BJ (cell line): ENCODE data around the gene RIMS1. TPM values are rescaled to one million over a fixed set of nuclear protein-coding genes. Genes with fewer than 3 reads are reported as not detected.
"Not testable (repeated sequence)": the region's sequence is repeated elsewhere in the genome, so short reads cannot be mapped to it uniquely, and the experiment has no call there.

ENCODE experiments used
- CTCF ChIA-PET: fragments of 350-600 bp; formaldehyde crosslinking; extraction: SDS; loops from one replicate; lab custom pipeline; 2021; ENCODE audit warnings: antibody characterized with exemption, inconsistent platforms; lab: Yijun Ruan, JAX
- POLR2A ChIA-PET: fragments of 300-600 bp; sonication (Branson Sonifier 250); formaldehyde crosslinking; extraction: SDS; loops from one replicate; lab custom pipeline; 2021; ENCODE audit warnings: antibody characterized with exemption; lab: Charles Lee
- DNase-seq: peaks from one replicate; pipeline ENCODE4 v3.0.0-alpha.2; 2011; ENCODE audit warnings: low read depth
- H3K27me3 ChIP-seq: 2 replicates; pipeline ENCODE4 v1.6.0; 2011; ENCODE audit warnings: low read length; ENCODE audit not compliant: control insufficient read depth, insufficient read depth
- H3K36me3 ChIP-seq: 2 replicates; pipeline ENCODE4 v1.5.1; 2011; ENCODE audit warnings: low read length; ENCODE audit not compliant: control insufficient read depth, insufficient read depth
- H3K4me3 ChIP-seq: 2 replicates; pipeline ENCODE4 v1.5.1; 2011; ENCODE audit warnings: low read depth, mild to moderate bottlenecking, control low read depth, low read length
- polyA plus RNA-seq: library from polyadenylated mRNA; depleted of rRNA; stranded (reverse); fragments of >200 nt; gene quantifications from 2 replicates; pipeline ENCODE4 v1.2.3, GENCODE V29; 2011
- TF ChIP-seq, protein P1 (sequence below): IDR thresholded peaks from 2 replicates; pipeline ENCODE4 v1.5.1; 2011; ENCODE audit warnings: low read depth, mild to moderate bottlenecking, control low read depth, inconsistent platforms, low read length, moderate library complexity; ENCODE audit not compliant: insufficient read depth

Gene RIMS1
- polyA plus RNA-seq, 1 experiment: 0.28 TPM

DNA sequence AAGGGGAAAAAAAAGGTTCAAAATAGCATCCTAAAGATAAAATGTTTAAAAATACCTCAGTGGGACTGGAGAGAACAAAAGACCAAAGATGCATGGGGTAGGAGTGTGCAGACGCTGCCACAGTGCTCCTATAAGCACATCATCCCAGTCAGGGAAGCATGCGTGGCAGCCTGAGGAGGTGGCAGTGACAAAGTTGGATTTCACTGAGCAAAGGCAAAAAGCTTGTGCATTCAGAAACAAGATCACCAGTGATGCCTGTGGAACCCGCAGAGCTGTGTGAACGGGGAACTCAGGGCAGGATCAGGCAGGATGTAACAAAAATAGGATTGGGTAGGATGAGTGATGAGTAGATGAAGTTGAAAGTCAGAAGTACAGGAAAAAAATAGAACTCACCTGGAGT lies 116.1 kb downstream of the RIMS1 start:
- Histone ChIP-seq H3K27me3 (no peaks in the 10 kb centered on the region), H3K36me3 (no peaks in the 10 kb centered on the region), H3K4me3 (no peak overlapping the region)
- no peak for DNase-seq
- ChIA-PET POLR2A (no interaction called here), CTCF (no interaction called here)
- TF ChIP-seq, protein P1, sequence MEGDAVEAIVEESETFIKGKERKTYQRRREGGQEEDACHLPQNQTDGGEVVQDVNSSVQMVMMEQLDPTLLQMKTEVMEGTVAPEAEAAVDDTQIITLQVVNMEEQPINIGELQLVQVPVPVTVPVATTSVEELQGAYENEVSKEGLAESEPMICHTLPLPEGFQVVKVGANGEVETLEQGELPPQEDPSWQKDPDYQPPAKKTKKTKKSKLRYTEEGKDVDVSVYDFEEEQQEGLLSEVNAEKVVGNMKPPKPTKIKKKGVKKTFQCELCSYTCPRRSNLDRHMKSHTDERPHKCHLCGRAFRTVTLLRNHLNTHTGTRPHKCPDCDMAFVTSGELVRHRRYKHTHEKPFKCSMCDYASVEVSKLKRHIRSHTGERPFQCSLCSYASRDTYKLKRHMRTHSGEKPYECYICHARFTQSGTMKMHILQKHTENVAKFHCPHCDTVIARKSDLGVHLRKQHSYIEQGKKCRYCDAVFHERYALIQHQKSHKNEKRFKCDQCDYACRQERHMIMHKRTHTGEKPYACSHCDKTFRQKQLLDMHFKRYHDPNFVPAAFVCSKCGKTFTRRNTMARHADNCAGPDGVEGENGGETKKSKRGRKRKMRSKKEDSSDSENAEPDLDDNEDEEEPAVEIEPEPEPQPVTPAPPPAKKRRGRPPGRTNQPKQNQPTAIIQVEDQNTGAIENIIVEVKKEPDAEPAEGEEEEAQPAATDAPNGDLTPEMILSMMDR: no peak

DNA sequence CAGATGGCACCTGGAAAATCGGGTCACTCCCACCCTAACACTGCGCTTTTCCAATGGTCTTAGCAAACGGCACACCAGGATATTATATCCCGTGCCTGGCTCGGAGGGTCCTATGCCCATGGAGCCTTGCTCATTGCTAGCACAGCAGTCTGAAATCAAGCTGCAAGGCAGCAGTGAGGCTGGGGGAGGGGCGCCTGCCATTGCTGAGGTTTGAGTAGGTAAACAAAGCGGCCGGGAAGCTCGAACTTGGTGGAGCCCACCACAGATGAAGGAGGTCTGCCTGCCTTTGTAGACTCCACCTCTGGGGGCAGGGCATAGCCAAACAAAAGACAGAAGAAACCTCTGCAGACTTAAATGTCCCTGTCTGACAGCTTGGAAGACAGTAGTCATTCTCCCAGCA lies 120.2 kb downstream of the RIMS1 start:
- DNase-seq, H3K36me3 ChIP-seq, CTCF ChIA-PET, H3K27me3 ChIP-seq, H3K4me3 ChIP-seq, POLR2A ChIA-PET: not testable (repeated sequence)

DNA sequence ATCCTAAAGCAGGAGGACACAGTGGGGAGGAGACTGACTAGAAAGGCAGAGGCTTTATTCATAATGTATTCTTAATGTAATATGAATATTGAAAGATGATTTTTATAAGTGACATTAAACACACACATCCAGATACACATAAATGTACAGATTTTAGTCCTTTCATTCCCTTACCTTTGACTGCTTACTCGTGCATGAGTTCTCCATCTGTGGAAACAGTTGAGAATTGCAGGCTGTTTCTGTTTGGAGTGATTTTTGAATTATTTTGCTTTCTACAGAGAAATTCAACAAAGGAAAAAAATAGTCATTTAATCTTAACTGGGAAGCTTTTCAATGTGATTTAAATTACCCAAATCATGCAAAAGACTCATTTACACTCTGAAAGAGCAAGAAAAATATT lies 136.5 kb downstream of the RIMS1 start:
- Histone ChIP-seq H3K36me3 (no peaks in the 10 kb centered on the region), H3K4me3 (no peak overlapping the region), H3K27me3 (no peaks in the 10 kb centered on the region)
- TF ChIP-seq, protein P1: no peak
- no peak for DNase-seq
- CTCF ChIA-PET: no interaction called here
- POLR2A ChIA-PET: no interaction called here

DNA sequence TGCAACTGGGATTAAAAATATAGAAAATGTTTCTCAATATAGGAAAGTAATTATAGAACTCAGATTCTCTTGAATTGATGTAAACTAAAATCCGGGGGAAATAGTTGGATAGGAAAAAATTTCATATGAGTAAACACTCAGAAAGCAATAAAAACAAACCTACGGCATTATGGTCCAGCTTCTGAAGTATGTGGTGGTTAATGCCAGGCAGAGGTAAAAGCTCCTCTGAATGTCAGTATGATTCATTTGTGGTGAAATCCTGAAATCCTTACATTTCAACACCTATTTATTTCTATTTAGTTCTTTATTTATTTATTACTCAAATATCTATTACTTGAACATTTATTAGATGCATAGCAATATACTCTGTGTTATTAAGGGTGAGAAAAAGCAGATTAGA lies 145.1 kb downstream of the RIMS1 start:
- Histone ChIP-seq H3K27me3 (no peaks in the 10 kb centered on the region), H3K4me3 (no peak overlapping the region), H3K36me3 (no peaks in the 10 kb centered on the region)
- TF ChIP-seq, protein P1: no peak
- CTCF ChIA-PET: no interaction called here
- peak; percentile 0 for DNase-seq
- POLR2A ChIA-PET: no interaction called here

DNA sequence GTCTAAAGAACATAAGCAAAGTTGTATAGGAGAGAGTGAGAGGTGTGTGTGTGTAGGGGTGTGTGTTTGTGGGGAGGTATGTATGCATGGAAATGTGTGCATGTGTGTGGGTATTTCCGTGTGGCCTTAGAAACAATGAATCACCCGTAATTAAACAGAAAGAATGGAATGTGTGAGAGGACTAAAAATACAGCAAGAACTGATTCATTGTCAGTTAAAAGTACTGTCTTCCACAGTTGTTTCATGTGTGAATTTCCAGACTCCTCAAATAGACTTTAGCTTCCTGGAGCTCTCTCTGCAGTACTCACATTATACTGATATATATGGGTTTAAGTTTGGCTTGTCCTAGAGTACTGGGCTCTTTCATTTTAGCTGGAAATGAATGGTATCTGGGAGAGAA lies 145.7 kb downstream of the RIMS1 start:
- ChIA-PET CTCF (no interaction called here), POLR2A (no interaction called here)
- H3K36me3 ChIP-seq: no peaks in the 10 kb centered on the region
- TF ChIP-seq, protein P1: no peak
- peak; percentile 2 for DNase-seq
- no peak overlapping the region for H3K4me3 ChIP-seq
- H3K27me3 ChIP-seq: no peaks in the 10 kb centered on the region

DNA sequence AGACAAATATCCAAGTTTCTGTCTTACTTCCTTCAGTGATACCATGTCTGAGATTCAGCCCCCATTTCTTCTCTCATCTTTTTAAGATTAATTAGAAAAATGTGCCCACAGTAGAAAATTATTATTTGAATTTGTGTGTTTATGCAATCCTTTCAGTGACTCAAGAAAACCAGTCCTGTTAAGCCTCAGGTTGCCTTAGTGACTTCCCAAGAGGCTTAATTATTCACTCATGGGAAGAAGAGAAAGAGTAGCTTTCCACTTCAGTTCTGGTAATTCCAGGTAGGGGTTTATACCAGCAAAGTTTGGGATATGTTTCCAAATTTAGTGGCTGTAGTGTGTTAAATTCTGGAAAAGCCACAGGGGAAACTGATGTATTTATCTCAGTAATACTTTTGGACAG lies 149.1 kb downstream of the RIMS1 start:
- TF ChIP-seq, protein P1: no peak
- Histone ChIP-seq H3K36me3 (no peaks in the 10 kb centered on the region), H3K4me3 (no peak overlapping the region), H3K27me3 (no peaks in the 10 kb centered on the region)
- no peak for DNase-seq
- ChIA-PET CTCF (no interaction called here), POLR2A (no interaction called here)
